Left lung (tissue), 10 donors: Measurements from ENCODE around the gene OLFM2. TPM values are rescaled to one million over a fixed set of nuclear protein-coding genes. Genes with fewer than 3 reads are reported as not detected.

Experiments used
- ATAC-seq: fragments of 200-7000 bp; cut with Tn5 transposase; one replicate; pipeline ENCODE4 v1.9.1; 2020; ENCODE audit warnings: moderate library complexity
- DNase-seq, 4 donors: peaks; one replicate each; pipeline ENCODE4 v3.0.0-alpha.2; 2013 to 2020
- H3K27ac ChIP-seq, 2 donors: fragments of 200-600 bp; sonication (generic) in 1 of 2; one replicate each; pipeline versions ENCODE4 v1.5.0 to v1.8.0; 2020 to 2021
- H3K27me3 ChIP-seq, 2 donors: fragments of 200-600 bp; sonication (generic) in 1 of 2; one replicate each; pipeline versions ENCODE4 v1.5.0 to v1.8.0; 2020 to 2021
- H3K36me3 ChIP-seq, 2 donors: fragments of 200-600 bp; sonication (generic) in 1 of 2; one replicate each; pipeline versions ENCODE4 v1.5.0 to v1.8.0; 2020 to 2021
- H3K4me1 ChIP-seq, 2 donors: fragments of 200-600 bp; one replicate each; pipeline ENCODE4 v1.8.0; 2021
- H3K4me3 ChIP-seq, 2 donors: fragments of 200-600 bp; sonication (generic) in 1 of 2; one replicate each; pipeline versions ENCODE4 v1.5.0 to v1.8.0; 2020 to 2021; ENCODE audit warnings: mild to moderate bottlenecking in 1 of 2
- H3K9me3 ChIP-seq, 2 donors: fragments of 200-600 bp; sonication (generic) in 1 of 2; one replicate each; pipeline versions ENCODE4 v1.5.0 to v1.8.0; 2020 to 2021
- intact Hi-C, 2 donors: fragments of 100-400 bp; cut with DNase I; formaldehyde crosslinking; loops; one replicate each; pipeline versions ENCODE4 v1.11.2 to v1.14.2; 2022
- polyA plus RNA-seq, 6 donors: library from polyadenylated mRNA; unstranded; fragments of 120-200 nt; gene quantifications; one replicate each; pipeline ENCODE4 v1.2.1, GENCODE V29; 2013; ENCODE audit not compliant: insufficient read length in 6 of 6
- total RNA-seq, 2 donors: library from RNA; stranded (reverse); fragmentation: NEBNext Ultra II Directional; extraction: Animal tissue kit (Norgen Biotek cat#: 25700); gene quantifications; one replicate each; pipeline ENCODE4 v1.2.1, GENCODE V29; 2021
- TF ChIP-seq, protein P1 (sequence below), 2 donors: fragments of 200-600 bp; sonication (generic) in 1 of 2; IDR thresholded peaks; one replicate each; pipeline versions ENCODE4 v1.5.0 to v1.8.0; 2021; ENCODE audit warnings: antibody characterized with exemption in 2 of 2
- donor health status: DM: no; HTN: yes; CAD: no.
- donor health status: DM: no; HTN: no; CAD: no.

OLFM2 gene
- total and polyA plus RNA-seq, 8 donors: 7.6 to 33.9 (median 27.8) TPM

DNA sequence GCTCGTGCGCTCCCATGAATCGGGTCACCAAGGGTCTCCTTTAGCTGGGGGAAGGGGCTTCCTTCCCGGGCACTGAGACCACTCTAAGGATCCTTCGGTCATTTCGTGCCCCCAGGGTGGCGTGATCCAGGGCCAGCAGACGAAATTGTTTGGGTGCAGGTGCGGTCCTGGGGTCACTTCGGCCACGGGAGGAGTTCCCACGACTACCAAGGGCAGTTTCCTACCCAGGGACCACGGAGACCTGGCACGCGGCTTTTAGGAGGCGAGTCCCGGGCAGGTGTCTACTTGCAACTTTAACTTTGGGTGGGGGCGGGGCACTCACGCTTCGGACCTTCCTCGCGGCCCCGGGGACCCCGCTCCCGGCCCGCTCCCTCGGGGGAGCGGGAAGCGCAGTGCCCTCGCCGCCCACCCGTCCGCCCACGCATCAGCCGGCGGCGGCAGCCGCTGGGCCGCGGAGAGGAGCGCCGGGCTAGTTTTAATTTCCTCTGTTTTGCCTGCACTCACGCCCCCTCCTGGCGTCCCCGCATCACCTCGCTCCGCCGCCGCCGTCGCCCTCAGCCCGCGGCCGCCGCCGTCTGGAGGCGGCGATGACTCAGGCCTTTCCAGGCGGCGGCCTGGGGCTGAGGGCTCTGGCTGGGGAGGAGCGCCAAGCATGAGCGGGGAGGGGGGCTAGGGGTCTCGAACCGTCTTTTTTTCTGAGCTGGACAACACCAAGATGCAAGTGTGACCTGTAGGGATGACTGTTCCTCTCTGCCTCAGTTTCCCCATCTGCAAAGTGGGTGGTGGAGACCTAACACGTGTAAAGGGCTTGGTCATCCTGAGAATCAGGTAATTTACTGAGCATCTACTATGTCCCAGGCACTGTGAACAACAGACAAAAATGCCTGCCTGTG lies 21.8 kb downstream of the OLFM2 start:
- Histone ChIP-seq H3K4me1 (peaks cover 0 to 23% of the 10 kb centered on the region in 2 donors), H3K4me3 (peak overlapping the region; percentile 32 to 44), H3K36me3 (no peaks in the 10 kb centered on the region), H3K27me3 (peaks cover 17 to 95% of the 10 kb centered on the region in 2 donors), H3K9me3 (no peaks in the 10 kb centered on the region), H3K27ac (no peak overlapping the region)
- ATAC-seq (peak; percentile 94), DNase-seq (peak in 3 of 4 donors; percentile 66 to 90 (median 77))
- TF ChIP-seq, protein P1, sequence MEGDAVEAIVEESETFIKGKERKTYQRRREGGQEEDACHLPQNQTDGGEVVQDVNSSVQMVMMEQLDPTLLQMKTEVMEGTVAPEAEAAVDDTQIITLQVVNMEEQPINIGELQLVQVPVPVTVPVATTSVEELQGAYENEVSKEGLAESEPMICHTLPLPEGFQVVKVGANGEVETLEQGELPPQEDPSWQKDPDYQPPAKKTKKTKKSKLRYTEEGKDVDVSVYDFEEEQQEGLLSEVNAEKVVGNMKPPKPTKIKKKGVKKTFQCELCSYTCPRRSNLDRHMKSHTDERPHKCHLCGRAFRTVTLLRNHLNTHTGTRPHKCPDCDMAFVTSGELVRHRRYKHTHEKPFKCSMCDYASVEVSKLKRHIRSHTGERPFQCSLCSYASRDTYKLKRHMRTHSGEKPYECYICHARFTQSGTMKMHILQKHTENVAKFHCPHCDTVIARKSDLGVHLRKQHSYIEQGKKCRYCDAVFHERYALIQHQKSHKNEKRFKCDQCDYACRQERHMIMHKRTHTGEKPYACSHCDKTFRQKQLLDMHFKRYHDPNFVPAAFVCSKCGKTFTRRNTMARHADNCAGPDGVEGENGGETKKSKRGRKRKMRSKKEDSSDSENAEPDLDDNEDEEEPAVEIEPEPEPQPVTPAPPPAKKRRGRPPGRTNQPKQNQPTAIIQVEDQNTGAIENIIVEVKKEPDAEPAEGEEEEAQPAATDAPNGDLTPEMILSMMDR (IDR thresholded peaks at IDR 0.05): peak in 1 of 2 donors; percentile 48
- intact Hi-C loops: no loop called here

DNA sequence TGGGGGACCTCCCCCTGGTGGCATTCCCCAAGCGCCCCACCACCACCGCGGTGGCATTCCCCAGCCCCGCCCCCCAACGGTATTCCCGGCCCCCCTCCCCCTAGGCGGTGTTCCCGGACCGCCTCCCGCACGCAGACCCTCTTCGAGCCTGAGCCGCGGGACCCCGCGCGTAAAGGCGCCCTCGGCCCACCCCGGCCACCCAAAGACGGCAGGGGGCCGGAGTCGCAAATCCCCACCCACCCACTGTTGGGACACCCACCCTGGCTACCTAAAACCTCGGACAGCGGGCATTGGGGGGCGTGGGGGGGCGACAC lies 22.4 kb downstream of the OLFM2 start:
- intact Hi-C loops: no loop called here
- TF ChIP-seq, protein P1 (IDR thresholded peaks at IDR 0.05): no peak
- ATAC-seq (peak; percentile 3), DNase-seq (no peak)
- Histone ChIP-seq H3K4me1 (peaks cover 0 to 23% of the 10 kb centered on the region in 2 donors), H3K27me3 (peaks cover 17 to 96% of the 10 kb centered on the region in 2 donors), H3K4me3 (peak overlapping the region; percentile 32 to 44), H3K9me3 (no peaks in the 10 kb centered on the region), H3K27ac (no peak overlapping the region), H3K36me3 (no peaks in the 10 kb centered on the region)

DNA sequence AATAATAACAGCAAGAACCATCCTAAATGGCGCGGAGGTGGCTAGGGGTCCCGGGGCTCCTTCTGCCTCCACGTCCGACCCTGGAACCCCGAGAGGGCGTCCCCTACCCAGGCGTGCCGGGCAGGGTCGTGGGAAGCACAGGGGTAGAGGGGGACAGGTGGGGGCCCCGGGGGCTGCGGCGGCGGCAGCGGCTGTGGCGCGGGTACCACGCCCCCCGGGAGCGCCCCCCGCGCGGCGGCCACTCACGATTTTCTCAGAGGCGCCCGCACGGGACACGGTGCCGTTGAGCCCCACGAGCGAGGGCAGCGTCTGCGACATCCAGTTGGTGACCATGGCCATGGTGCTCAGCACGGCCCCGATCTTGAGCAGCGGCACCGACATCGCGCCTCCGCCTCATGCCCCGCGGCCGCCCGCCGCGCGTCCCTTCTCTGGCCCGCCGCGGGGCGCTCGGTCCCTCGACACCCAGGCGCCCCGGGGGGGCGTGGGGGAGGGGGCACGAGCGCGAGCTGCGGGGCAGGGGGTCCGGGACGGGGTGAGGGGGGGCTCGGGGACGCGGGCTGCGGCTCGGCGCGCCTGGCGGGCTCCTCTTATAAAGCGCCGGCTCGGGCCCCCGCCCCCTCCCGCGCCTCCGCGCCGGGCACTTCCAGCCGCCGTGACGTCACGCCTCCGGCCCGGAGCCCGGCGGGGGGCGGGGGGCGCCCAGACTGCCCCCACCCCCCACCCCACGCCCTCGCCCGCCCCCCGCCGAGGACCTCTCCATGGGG lies 22.9 kb downstream of the OLFM2 start:
- Histone ChIP-seq H3K4me1 (peaks cover 0 to 23% of the 10 kb centered on the region in 2 donors), H3K9me3 (no peaks in the 10 kb centered on the region), H3K27ac (no peak overlapping the region), H3K27me3 (peaks cover 17 to 95% of the 10 kb centered on the region in 2 donors), H3K36me3 (no peaks in the 10 kb centered on the region), H3K4me3 (peak overlapping the region; percentile 32 to 44)
- TF ChIP-seq, protein P1 (IDR thresholded peaks at IDR 0.05): no peak
- intact Hi-C loops: no loop called here
- no peak for ATAC-seq
- DNase-seq: peak in 2 of 4 donors; percentile 16 to 75

DNA sequence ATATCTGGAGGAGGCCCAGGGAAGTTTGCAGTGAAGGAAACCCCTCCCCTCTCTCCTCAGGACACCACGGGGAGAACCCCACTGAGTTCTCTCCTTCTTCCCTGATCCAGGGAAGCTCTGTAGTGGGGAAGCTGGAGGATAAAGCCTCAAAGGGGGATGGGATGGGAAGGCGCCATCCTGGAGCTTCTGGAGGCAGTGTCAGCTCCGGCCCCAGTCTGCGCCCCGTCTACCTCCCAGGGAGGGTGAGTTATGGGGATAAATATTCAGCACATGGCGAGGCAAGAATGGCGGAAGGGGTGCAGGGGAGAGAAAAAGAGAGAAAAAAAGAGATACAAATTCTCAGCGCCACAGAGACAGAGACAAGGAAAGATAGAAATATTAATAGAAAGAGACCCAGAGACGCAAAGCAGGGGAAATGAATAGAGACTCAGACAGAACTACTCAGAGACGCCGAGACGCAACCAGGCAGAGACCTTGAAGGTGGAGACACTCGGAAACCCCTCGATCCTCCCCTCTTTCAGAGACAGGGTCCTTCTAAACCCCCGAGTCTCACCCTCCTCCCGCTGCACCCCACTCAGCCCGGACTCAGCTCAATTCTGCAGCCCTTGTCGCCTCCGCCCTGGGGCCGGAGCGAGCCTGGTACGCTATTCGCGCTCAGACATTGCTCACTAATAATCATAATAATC lies 23.6 kb downstream of the OLFM2 start:
- Histone ChIP-seq H3K36me3 (no peaks in the 10 kb centered on the region), H3K27me3 (peaks cover 17 to 91% of the 10 kb centered on the region in 2 donors), H3K27ac (no peak overlapping the region), H3K4me1 (peaks cover 0 to 23% of the 10 kb centered on the region in 2 donors), H3K9me3 (no peaks in the 10 kb centered on the region), H3K4me3 (peak overlapping the region in 1 of 2 donors; percentile 44)
- DNase-seq (no peak), ATAC-seq (no peak)
- intact Hi-C loops: no loop called here
- TF ChIP-seq, protein P1 (IDR thresholded peaks at IDR 0.05): no peak
